NCI-H2196 (cell line): ENCODE results near the gene KDM4B.
A peak's percentile ranks its signal among the peaks of the same experiment; 100 is the strongest.

Experiments used
- DNase-seq: peaks from one replicate; lab custom pipeline; 2025; ENCODE audit not compliant: unreplicated experiment; lab: John Stamatoyannopoulos, UW

Gene KDM4B

DNA sequence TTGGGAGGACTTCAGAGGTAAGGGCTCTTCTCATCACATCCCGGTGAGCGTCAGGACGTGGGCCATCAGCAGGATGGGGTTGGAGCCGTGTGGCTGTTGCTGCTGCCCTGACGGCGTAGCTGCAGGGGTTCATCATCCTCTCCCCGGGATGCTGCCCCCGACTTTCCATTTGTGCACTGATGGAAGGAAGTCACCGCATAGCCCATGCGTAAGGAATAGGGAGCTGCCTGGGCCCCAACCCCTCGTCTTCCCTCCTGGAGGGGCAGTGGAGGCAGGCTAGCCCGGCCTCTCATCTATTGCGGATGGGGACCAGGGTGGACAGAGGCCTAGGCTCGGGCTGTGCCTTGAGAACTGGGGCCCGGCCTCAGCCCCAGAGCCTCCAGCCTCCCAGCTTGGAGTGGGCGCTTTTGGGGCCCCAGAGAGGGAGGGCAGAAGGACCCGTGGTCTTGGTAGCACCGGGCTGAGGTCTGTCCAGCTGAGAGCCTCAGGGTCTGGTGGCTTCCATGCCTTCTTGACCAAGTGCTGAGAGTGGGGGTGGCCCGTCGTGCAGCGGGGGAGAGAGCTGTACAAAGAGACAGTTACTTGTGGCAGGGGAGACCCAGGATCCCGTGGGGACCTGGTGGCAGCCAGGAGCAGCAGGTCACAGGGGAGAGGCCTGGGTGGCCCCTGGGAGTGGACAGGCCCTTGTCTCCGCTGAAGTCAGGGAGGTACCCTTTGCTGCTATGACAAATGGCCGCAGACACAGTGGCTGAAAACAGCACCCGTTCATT lies 44.0 kb downstream of the KDM4B start:
- DNase-seq: no peak

DNA sequence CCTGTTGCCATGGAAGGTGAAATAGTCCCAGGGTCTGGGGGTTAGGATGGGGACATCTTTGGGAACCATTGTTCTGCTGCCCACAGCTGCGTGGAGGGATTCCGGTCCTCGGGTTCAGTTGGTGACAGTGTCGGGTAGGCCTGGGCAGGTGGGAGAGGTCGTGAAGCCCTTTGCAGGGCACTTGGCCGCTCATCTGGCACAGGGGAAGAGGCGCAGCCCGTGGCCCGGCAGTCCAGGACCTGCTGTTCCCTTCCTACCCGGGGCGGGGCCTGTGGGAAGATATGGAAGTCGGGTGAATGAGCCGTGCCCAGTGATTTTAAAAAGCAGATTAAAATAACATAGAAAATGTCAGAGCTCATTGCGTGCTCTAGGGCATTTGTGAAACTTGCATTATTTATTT lies 44.8 kb downstream of the KDM4B start:
- no peak for DNase-seq

DNA sequence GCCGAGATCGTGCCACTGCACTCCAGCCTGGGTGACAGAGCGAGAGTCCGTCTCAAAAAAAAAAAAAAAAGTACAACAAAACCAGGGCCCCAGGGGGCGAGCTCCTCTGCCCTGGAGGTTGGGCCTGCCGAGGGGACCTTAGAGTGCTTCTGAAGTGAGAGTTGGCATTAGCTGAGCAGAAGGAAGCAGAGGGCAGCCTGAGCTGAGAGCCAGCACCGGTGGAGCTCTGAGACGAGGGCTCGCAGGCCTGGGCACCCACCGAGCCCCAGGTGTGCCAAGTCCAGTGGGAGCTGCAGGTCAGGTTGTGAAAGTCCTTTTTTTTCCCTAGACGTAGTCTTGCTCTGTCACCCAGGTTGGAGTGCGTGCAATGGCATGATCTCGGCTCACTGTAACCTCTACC lies 46.0 kb downstream of the KDM4B start:
- no peak for DNase-seq

DNA sequence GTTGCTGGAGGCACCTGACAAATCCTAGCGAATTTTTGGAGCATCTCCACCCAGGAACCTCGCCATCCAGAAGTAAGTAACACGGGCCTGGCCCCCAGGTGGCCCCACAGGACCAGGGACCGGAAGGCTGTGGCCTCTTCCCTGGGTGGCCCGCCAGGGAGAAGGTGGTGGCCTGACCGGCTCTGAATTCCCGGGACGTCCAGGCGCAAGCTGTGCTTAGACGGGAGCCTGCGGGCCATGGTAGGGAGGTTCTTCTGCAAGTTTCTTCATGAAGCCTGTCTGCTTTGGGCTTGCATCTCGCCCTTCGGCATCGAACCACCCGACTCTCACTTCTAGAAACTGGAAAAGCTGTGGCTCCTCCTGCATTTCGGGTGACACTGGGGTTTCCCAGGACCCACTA lies 47.4 kb downstream of the KDM4B start:
- no peak for DNase-seq

DNA sequence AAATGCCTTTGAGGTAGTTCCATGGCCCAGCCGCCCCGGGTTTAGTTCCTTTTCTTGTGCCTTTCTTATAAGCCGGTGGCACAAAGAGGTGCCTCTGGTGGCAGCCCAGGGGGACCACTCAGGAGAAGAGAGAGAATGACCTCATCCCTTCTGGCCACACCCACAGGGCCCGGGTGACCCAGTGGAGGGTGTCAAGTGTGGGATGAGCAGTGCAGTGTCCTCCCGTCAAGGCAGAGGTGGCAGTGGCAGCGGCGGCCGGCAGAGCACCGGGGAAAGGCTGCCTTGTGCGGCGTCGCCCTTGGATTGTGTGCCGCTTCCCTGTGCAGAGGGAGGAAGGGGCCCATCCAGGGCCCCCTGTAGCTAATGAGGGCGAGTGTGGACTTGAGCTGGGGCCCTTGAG lies 47.9 kb downstream of the KDM4B start:
- DNase-seq: no peak

DNA sequence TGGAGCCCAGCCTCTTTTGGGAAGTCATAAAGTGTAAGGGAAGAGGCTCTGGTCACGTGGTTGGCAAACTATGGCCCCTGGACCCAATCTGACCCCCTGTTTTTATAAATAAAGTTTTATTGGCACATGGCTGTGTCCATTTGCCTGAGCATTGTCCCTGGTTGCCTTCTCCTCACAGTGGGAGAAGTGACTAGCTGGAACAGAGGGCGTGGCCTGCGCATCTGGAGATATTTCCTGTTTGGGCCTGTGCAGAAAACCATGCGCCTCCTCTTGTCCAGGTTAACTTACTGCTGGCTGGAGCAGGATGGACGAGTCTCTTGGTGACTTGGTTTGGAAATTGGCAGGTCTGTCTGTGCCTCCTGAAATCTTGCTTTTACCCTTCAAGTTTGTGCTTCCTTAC lies 48.3 kb downstream of the KDM4B start:
- DNase-seq: no peak

DNA sequence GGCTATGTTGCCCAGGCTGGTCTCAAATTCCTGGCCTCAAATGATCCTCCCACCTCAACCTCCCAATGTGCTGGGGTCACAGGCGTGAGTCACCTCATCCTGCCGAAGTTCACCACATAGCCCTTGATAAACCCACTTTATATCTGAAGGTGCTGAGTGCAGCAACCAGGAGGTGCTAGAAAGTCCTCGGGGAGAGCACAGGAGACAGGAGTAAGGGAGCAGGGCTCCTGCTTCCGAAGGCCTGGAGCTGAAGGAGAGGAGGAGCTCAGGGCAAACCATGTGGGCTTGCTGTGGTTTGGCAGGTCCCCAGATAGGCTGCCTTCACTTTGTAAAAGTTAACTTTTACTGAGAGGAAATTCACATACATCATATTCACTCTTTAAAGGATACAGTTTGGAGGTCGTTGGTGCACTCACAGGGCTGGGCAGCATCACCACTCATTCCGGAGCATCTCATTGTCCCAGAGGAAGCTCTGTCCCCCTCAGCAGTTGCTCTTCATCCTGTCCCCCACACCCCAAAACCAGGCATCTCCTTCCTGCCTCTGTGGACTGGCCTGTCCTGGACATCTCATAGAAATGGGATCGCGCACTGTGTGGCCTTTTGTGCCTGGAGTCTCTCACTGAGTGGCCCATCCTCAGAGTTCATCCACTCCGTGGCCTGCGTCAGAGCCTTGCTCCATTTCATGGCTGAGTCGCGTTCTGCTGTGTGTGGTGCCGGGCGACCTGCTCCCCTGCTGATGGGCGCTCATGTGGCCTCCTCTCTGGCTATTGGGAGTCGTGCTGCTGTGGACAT lies 49.5 kb downstream of the KDM4B start:
- DNase-seq: no peak

DNA sequence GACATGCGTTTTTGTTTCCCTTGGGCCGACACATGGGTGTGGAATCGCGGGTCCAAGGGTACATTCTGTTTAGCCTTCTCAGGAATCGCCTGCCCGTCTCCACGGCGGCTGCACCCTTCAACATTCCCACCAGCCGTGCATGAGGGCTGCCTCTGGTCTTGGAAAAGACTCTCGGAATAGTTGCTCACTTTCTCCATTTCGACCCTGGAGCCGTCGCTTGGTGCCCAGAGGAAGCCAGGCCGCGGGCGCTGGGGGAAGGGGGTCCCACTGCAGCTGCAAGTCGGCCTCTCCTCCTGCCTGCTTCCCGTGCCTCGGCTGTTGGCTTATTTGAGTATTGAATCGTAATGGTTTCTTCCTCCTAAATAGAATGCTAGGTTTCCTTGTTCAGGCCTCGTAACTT lies 51.5 kb downstream of the KDM4B start:
- DNase-seq: no peak

DNA sequence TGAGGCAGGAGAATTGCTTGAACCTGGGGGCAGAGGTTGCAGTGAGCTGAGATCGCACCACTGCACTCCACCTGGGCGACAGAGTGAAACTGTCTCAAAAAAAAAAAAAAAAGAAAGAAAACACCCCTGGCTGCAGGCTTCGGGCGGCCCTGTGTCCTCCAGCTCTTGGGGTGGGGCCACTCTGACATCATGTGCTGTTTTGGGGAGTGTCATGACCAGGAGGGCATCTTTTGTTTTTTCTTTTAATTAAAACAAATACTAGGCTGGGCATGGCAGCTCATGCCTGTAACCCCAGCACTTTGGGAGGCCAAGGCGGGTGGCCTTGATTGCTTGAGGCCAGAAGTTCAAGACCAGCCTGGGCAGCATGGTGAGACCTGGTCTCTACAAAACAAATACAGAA lies 52.1 kb downstream of the KDM4B start:
- DNase-seq: no peak

DNA sequence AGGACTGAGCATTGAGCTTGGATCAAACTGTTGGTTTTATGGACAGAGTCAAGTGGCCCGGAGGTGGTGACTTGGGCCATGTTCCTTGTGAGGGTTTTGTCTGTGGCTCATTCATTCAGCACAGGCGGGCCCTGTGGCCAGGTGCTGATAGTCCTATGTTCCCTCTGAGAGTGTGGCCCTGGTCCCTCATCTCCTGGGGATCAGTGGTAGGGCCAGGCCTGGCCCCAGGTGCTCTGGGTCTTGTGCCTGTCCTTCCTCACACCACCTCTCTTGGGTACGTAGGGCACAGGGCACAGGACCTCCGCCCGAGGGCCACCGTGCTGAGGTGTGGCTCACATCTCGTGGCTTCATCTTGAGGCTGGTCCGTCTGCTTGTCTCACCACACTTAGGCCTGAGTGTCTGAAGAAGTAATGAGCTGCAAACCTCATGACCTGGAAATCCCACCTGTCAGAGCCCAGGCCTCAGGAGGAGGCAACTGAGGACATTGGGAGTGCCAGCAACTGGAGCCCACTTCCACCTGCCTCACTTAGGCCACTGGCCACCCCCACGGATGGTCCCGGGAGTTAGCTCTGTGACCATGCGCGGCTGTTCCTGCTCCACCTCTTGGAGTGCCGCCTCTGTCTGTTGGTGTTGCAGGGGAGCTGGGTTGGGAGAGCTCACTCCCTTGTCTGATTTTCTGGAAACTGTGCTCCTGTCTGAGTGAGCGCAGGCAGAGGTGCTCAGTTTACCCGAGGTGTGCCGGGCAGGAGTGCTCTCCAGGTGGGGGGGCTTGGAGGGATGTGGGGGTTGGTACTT lies 53.4 kb downstream of the KDM4B start:
- no peak for DNase-seq

DNA sequence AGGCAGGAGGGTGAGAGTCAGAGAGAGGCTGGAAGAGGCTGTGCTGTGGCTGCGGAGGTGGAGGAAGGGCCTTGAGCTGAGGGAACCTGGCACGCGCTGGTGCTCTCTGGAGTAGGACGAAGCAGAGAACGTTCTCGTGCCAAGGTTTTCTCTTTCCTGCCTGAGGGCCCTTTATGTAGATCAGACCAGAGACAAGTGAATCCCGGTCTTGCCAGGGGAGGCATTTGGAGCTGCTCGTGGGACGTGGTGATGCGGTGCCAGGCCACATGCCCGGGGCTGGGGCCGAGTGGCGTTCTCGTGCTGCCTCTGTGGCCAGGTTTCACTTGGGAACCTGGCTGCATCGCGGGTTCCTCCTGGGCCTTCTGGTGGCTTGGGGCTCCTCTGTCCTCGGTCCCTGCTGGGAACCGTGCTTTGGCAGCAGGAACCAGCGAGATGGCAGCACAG lies 54.2 kb downstream of the KDM4B start:
- no peak for DNase-seq

DNA sequence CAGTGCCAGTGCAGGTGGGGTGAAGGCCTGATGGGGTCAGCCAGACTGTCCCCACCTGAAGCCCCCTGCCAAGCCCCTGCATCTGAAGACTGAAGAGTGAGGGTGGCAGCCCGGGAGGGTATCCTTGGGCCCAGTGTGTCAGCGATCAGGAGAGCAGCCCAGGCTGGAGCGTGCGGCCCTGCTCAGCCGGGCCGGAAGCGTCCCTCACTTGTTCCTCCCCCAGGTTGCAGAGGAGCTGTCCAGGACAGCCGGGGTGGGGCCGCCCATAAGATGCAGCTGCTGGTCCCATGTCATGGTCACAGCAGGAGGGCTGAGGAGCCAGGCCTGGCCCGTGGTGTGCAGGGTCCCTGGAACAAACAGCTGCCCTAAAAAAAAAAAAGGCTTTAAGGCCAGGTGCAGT lies 55.4 kb downstream of the KDM4B start:
- no peak for DNase-seq

DNA sequence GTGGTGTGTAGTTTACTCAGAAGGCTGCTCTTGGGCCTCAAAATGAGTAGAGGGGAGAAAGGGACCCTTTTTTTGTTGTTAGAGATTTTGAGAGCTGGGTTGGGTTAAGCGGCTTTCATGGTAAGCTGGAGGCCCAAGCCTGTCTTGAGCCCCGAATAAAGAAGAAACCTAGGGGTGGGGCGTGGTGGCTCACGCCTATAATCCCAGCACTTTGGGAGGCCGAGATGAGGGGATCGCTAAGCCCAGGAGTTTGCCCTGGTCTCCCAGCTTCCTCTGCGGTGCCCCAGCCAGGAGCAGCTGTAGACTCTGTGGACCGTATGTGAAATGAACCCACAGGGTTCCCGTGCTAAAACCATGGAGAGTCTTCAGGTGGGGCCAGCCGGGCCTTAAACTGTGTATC lies 56.1 kb downstream of the KDM4B start:
- DNase-seq: no peak

DNA sequence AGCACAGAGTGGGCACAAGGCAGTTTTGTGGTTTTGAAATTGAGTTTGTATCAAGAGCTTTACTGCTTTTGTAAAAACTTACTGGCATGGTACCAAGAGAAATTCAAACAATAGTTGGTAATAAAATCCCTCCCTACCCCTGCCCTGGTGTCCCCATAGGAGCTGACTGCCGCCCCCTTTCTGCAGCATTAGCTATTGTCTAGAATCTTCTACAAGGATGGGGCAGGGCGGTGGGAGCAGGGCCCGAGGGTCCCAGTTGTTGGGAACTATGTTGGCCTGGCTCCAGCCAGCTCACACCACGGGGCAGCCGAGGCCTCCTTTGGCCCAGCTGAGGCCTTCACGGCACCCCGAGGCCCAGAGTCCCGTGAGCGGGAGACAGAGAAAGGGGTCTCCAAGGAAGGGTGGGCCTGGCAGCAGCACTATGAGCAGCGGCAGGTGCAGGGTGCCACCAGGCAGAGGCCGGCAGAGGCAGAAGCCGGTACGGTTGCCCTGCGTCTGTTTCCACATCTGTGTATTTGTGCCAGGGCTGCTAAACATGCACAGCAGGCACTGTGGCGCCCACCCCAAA lies 57.9 kb downstream of the KDM4B start:
- no peak for DNase-seq

DNA sequence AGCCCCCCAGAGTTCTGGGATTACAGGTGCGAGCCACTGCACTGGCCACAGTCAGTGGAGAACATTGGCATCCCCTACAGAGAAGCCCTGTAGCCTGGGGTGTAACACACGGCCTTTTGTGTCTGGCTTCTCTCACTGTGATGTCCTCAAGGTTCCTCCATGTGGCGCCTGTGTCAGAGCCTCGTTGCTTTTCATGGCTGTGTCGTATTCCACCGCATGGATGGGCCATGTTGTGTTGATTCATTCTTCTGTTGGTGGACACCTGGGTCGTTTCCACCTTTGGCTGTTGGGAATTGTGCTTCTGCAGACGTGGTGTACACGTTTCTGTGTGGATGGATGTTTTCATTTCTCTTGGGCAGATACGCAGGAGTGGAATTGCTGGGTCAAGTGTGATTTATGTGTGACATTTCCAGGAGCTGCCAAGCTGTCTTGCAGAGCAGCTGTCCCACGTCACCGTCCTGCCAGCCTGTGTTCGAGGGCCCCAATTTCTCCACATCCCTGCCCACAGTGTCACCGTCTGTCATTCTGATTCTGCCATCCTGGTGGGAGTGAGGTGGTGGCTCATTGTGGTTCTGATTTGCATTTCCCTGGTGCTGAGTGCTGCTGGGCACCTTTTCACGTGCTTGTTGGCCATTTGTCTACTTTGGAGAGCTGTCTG lies 59.4 kb downstream of the KDM4B start:
- no peak for DNase-seq

DNA sequence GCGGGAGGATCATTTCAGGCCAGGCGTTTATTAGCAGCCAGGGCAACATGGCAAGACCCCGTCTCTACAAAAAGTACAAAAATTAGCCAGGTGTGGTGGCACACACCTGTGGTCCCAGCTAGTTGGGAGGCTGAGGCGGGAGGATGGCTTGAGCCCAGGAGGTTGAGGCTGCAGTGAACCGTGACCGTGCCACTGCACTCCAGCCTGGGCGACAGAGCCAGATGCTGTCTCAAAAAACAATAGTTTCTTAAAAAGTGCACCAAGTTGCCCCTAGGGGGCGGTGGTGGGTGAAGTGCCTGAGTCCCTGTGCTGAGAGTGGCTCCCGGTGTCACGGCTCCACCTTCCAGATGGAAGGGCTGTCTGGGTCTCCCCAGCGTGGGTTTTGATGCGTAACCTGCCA lies 60.7 kb downstream of the KDM4B start:
- peak; percentile 52 for DNase-seq

DNA sequence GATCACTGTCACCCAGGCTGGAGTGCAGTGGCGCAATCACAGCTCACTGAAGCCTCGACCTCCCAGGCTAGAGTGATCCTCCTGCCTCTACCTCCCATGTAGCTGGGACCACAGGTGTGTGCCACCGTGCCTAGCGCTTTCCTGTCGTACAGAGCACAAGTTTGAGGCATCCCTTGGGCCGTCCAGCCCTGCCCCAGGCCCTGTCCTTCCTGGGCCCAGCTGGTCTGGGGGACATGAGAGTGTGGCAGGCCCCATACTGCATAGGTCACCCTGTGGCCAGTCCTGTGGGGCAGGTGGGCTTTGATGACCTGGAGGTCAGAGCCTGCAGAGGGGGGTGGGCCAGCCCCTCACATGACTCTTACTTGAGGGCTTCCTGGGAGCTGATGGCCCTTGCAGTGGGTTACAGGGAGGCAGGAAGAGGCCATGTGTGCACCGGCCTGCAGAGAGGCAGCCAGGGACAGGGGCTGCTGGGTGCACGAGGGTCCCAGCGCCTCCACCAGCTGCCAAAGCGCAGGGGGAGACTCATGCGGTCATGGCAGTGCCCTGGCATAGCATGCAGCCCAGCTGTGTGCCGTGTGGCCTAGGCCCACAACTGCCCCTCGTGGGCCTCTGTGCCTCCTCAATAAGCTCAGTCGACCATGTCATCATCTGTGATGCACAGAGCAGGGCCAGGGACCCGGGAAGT lies 61.4 kb downstream of the KDM4B start:
- no peak for DNase-seq

DNA sequence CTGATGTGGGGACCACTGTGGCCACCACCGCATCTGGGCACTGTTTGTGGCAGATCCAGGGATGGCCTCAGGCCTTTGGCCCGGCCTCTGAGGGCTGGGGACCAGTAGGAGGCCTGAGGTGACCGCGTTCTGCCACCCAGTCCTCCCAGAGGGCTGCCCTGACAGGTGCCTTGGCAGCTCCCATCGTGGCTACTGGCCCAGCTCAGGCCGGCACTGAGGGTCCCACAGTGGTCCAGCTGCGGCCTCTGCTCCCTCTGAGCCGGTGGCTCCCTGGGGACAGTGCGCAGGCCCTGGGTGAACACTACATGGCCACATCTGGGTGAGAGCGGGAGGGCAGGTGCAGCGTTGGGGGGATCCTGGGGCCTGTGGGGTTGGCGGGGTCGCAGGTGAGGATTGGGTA lies 61.9 kb downstream of the KDM4B start:
- DNase-seq: no peak

DNA sequence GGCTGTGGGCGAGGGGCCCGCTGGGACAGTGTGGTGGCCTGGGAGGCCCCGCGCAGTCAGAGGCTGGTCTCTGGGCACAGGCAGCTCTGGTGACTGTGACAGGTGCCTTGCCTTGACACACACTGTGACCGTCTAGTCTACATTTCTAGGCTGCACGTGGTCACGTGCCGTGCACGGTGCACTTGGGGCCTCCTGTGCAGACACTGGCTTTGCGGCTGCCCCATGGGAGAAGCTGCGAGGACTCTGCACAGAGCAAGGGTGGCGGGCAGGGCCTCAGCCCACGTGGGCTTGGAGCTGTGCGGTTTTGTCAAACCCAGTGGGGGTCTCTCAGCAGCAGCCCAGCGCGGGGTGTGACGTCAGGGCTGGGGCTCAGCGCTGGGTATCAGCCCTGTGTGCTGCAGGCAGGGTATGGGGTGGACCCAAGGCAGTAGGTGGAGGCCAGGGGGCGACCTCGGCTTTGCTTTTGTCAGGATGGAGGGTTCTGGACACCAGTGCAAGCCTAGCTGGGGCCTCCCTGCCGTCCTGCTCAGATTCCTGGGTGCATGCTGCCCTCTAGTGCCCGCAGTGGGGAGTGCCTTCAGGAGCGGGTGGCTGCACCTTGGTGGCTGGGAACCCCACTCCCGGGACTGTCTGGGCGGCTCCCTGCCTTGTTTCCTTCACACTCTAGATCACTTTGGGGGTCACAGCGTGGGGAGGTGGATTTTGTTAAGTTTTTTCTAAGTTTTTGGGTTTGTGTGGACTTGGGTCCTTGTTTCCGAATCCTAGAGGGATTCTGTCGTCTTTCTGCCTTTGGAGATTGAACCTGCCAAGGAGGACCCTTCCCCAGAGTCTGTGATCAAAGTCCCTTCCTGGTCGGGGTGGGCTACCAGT lies 62.6 kb downstream of the KDM4B start:
- peak; percentile 81 for DNase-seq
